GM23248 (cell line): ENCODE results near the gene ZBTB20.

Experiments
- EZH2 ChIP-seq: fragments of 200-600 bp; sonication (generic); IDR thresholded peaks from 2 replicates; pipeline ENCODE4 v1.6.1; 2018; ENCODE audit warnings: antibody characterized with exemption, mild to moderate bottlenecking; ENCODE audit not compliant: insufficient read depth, poor library complexity, severe bottlenecking
- EZH2phosphoT487 ChIP-seq: fragments of 200-600 bp; sonication (generic); IDR thresholded peaks from 2 replicates; pipeline ENCODE4 v1.6.1; 2018; ENCODE audit warnings: antibody characterized with exemption, moderate library complexity, mild to moderate bottlenecking, low read depth; ENCODE audit not compliant: insufficient read depth

DNA sequence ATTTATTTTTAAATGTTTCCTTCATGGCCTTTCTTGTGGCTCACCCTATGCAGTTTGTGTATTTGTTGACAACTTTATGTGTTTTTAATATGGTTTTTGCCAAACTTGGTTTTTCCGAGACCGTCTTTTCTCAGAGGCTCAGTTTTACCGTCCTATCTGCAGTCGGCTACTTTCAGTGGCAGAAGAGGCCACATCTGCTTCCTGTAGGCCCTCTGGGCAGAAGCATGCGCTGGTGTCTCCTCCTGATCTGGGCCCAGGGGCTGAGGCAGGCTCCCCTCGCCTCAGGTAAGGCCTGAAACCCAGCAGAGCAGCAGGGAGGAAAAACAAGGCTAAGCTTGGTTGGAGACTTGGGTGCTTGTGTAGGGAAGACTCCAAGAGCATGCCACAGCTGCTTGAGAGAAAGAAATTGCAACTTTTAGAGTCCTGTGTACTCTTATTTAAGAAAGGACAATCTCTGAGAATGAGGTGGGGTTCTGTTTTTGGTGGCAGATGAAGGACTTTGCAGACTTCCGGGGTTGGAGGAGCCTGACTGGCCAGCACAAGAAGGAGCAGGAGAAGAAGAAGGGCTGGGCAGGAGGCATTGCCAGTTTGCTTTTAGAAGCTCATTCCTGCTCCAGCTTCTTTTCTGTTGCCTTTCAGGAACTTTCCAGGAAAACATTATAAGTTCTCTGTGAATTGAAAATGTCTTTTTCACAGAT is 853.1 kb downstream of the ZBTB20 start, which contains the start of gene TIGIT:
- TF ChIP-seq EZH2phosphoT487: no peak
- no peak for TF ChIP-seq EZH2
